ENCODE data around the gene EHD4. TPM values are rescaled to one million over a fixed set of nuclear protein-coding genes. Genes with fewer than 3 reads are reported as not detected.

Gene EHD4
- 3.0 TPM for polyA plus RNA-seq (2012; ENCODE audit: insufficient read length, low read depth)

DNA sequence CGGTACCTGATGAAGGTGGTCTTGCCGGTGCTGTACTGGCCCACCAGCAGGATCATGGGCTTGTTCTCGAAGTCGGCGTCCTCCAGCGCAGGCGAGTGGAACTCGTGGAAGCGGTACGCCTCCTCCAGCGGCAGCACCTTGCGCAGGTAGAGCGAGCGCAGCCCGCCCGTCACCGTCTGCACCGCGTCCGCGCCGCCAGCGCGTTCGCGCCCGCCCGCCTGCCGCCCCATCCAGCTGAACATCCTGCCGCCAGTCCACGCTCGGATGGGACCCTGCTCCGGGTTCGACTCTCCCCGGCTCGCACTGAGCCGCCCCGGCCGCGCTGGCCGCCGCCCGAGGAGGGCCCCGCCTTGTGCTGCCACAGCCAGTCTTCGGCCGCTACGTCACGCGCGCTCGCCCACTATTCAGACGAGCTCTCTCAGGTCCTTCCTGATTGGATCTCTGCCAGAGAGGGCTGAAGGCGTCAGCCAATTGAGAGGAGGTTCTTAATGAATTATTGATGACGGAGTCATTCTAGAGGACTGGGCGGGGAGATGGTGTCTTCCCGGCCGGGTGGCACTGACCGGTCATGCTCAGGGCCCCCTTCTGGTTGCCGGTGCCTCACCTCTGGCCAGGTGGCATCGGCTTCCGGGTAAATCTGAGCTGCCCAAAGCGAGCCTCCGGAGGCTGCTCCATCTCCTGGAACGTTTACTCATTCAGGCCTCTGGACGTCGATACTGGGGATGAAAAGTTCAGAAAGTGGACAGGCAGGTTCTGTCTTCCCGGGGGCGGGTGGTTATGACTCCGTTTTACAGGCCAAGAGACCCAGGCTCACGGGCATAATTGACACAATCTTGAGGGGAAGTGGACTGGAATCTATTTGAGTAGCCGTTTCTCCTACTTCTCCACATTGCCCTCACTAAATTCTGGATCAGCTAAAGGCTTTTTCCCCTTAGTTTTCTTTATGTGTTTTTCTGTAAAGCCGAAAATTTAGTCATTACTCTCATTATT, at the start of gene EHD4:
EHD4 (minus strand) TSS at position 305 of the 990 bp plus-strand sequence; CDS start at position 242, 63 bp downstream.
- TF ChIP-seq SIN3A (IDR thresholded peaks at IDR 0.05; ENCODE audit: borderline replicate concordance, insufficient read depth, low read length) (no peak), TAF1 (IDR thresholded peaks at IDR 0.05; ENCODE audit: borderline replicate concordance, insufficient read depth, low read length) (0 out of 2 replicates have a peak, but pooled peaks have one; percentile 51)

GRCh38 chr15:42021593-42021992, 49.2 kb upstream of the EHD4 start:
- TF ChIP-seq TAF1 (IDR thresholded peaks at IDR 0.05; ENCODE audit: borderline replicate concordance, insufficient read depth, low read length) (no peak), FOXP2 (optimal IDR thresholded peaks at IDR 0.05; ENCODE audit: borderline replicate concordance, extremely low read depth, extremely low read length, insufficient read depth) (no peak), SIN3A (IDR thresholded peaks at IDR 0.05; ENCODE audit: borderline replicate concordance, insufficient read depth, low read length) (no peak), POLR2AphosphoS5 (IDR thresholded peaks at IDR 0.05; ENCODE audit: low read depth, low read length) (no peak)
- TF ChIP-seq, protein P1, sequence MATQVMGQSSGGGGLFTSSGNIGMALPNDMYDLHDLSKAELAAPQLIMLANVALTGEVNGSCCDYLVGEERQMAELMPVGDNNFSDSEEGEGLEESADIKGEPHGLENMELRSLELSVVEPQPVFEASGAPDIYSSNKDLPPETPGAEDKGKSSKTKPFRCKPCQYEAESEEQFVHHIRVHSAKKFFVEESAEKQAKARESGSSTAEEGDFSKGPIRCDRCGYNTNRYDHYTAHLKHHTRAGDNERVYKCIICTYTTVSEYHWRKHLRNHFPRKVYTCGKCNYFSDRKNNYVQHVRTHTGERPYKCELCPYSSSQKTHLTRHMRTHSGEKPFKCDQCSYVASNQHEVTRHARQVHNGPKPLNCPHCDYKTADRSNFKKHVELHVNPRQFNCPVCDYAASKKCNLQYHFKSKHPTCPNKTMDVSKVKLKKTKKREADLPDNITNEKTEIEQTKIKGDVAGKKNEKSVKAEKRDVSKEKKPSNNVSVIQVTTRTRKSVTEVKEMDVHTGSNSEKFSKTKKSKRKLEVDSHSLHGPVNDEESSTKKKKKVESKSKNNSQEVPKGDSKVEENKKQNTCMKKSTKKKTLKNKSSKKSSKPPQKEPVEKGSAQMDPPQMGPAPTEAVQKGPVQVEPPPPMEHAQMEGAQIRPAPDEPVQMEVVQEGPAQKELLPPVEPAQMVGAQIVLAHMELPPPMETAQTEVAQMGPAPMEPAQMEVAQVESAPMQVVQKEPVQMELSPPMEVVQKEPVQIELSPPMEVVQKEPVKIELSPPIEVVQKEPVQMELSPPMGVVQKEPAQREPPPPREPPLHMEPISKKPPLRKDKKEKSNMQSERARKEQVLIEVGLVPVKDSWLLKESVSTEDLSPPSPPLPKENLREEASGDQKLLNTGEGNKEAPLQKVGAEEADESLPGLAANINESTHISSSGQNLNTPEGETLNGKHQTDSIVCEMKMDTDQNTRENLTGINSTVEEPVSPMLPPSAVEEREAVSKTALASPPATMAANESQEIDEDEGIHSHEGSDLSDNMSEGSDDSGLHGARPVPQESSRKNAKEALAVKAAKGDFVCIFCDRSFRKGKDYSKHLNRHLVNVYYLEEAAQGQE (IDR thresholded peaks at IDR 0.05; ENCODE audit: insufficient read depth in 1 of 2, low read depth in 2 of 2, low read length in 2 of 2) = no peak

GRCh38 chr15:42020713-42021273, 48.4 kb upstream of the EHD4 start, which contains the start of gene PLA2G4E:
Gene PLA2G4E, minus strand, starts transcription at chr15:42021042. Its CDS starts 12 bp downstream, at chr15:42021030.
- TF ChIP-seq SIN3A (IDR thresholded peaks at IDR 0.05; ENCODE audit: borderline replicate concordance, insufficient read depth, low read length) (no peak), FOXP2 (optimal IDR thresholded peaks at IDR 0.05; ENCODE audit: borderline replicate concordance, extremely low read depth, extremely low read length, insufficient read depth) (no peak), POLR2AphosphoS5 (IDR thresholded peaks at IDR 0.05; ENCODE audit: low read depth, low read length) (no peak), TAF1 (IDR thresholded peaks at IDR 0.05; ENCODE audit: borderline replicate concordance, insufficient read depth, low read length) (no peak)
- TF ChIP-seq, protein P1 (IDR thresholded peaks at IDR 0.05; ENCODE audit: insufficient read depth in 1 of 2, low read depth in 2 of 2, low read length in 2 of 2) = no peak

DNA sequence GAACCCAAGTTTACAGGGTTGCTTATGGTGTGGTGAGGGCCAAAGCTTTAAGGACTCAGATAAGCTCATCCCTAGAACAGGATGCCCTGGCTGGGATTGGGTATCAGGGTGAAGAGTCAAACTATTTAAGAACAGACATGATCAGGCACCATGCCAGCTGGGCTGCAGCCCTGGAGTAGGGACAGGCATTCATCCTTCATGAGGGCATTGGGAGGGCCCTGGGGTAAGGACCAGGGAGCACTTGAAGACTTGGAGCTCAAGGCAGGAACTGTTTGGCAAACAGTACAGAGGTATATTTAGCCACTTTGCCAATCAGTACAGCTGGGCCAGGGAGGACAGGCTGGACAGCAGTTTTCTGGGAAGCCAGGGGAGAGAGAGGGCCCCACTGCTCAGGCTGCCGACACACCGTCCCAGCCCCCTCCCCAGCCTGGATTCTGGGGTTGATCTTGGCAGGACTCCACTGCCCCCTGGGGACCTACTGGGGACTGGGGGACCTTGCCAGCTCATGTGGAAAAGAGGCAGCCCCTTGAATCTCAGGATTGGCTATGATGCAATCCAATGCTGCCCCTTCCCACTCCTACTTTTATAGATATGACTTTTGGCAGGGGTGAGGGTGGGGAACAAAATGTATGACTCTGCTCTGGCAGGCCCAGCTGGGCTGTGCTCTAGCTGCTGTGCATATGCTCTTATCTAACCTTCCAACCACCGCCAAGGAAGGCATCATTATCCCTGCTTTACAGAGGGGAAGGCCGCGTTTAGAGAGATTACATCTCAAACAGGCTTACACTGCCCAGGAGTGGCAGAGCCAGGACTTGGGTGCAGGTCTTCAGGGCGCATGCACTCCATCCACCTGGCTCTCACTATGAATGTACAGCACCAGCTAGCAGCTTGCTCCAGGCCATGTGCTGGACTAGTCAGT, 46.2 kb upstream of the EHD4 start:
- TF ChIP-seq SIN3A (IDR thresholded peaks at IDR 0.05; ENCODE audit: borderline replicate concordance, insufficient read depth, low read length) = no peak
- TF ChIP-seq, protein P1 (IDR thresholded peaks at IDR 0.05; ENCODE audit: insufficient read depth in 1 of 2, low read depth in 2 of 2, low read length in 2 of 2) = no peak
- no peak for TF ChIP-seq POLR2AphosphoS5 (IDR thresholded peaks at IDR 0.05; ENCODE audit: low read depth, low read length)
- TF ChIP-seq TAF1 (IDR thresholded peaks at IDR 0.05; ENCODE audit: borderline replicate concordance, insufficient read depth, low read length) = no peak
- no peak for TF ChIP-seq FOXP2 (optimal IDR thresholded peaks at IDR 0.05; ENCODE audit: borderline replicate concordance, extremely low read depth, extremely low read length, insufficient read depth)

DNA sequence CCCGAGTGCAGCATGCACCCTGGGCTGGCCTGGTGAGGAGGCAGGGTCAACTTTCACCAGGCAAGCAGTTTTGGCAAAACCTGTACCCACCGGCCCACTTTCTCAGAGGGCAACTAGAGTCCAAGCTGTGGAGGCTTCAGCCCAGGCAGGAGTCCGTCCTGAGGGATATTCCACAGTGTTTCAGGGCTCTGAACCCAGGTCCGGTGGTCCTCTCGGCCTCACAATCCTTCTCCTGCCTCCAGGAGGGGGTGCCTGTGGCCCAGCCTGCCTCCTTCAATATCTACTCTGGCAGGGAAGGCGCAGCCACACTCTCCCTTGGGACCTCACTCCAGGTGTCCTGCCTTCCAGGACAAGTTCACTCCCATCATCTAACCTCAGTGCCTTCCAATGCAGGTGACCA, 44.6 kb upstream of the EHD4 start:
- TF ChIP-seq POLR2AphosphoS5 (IDR thresholded peaks at IDR 0.05; ENCODE audit: low read depth, low read length) (no peak), TAF1 (IDR thresholded peaks at IDR 0.05; ENCODE audit: borderline replicate concordance, insufficient read depth, low read length) (no peak), SIN3A (IDR thresholded peaks at IDR 0.05; ENCODE audit: borderline replicate concordance, insufficient read depth, low read length) (no peak)

Data from PFSK-1 (cell line).